ENCODE results near the gene CTPS2.
"Not testable (repeated sequence)": the region's sequence is repeated elsewhere in the genome, so short reads cannot be mapped to it uniquely, and the experiment has no call there.

CTPS2 gene

DNA sequence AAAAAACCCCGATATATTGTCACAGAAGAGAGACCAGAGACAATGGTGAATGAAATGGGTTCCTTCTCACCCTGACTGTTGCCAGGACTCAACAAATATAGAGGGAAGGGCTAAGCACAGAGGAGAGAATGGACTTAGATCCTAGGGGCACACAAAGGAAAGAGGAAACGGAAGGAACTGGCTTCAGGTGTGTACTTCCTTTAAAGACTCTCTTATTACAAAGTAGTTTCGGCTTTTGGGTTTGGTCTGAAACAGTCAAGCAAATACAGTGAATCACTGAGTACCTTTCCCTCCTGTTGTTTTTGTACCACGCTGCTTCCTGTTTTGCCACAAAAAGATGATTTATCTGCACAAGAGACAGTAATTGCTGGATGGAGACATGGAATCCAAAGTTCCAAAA lies 108.6 kb downstream of the CTPS2 start:
- DNase-seq (ENCODE audit: low spot score): no peak

DNA sequence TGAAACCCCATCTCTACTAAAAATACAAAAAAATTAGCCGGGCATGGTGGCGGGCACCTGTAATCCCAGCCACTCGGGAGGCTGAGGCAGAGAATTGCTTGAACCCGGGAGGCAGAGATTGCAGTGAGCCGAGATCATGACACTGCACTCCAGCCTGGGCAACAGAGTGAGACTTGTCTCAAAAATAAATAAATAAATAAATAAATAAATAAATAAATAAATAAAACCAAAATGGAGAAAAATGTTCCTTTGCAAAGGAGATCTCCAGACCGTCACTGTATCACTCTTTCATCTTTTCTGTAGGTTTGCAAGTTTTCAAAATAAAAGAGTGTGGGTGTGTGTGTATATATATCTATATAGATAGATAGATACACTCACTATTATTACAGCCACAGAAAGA lies 109.2 kb downstream of the CTPS2 start:
- not testable (repeated sequence) for DNase-seq (ENCODE audit: low spot score)

DNA sequence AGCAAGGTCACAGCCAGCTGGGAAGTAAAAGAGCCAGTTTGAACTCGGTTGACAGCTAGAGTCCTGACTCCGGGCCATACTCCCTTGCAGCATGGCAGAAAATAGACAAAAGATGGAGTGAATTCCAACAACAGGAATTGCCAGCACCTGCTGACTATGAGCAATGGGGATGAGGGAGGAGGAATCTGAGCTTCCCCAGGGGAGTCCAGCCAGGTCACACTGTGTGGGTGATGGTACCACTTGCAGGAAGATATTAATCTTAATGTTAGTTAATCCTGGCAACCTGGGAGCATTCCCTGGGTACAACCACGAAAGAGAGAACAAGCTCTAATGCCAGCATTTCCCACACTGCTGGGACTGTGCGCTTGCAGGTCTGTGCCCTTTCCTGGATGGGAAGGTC lies 110.6 kb downstream of the CTPS2 start:
- no peak for DNase-seq (ENCODE audit: low spot score)

DNA sequence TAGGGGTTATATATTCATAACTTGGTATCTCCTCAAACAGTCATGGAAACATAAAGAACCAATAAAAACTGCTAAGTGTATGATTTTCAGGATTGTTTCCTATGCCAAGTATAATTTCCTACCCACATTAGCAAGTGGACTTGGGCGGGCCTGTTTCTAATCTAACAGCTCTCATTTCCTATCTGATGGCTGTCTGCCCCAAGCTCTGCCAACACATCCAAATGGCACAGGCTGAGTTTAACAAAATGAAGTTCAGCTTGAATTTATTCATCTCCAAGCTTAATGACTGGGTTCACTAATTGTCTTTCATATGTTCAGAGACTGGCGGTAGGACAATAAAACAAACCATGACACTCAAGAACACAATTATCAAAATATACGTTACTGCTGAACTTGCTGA lies 118.0 kb downstream of the CTPS2 start:
- DNase-seq (ENCODE audit: low spot score): no peak

DNA sequence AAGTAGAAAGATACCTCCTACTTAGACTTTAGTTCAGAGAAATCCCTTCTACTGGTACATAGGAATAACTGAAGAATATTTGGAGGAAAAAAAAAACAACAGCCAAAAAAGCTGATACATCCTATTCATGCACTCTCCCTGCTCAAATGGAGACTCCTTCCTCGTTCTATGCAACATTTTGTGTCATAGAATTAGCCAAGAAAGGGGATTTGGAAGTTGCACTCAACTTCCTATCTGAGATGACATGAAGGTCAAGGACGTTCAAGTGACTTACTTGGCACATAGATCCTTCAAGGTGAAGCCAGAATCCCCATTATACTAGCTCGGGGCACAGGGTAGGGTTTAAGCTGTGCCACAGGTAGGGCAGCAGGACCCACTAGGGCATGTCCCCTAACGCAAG lies 118.7 kb downstream of the CTPS2 start:
- DNase-seq (ENCODE audit: low spot score): no peak

DNA sequence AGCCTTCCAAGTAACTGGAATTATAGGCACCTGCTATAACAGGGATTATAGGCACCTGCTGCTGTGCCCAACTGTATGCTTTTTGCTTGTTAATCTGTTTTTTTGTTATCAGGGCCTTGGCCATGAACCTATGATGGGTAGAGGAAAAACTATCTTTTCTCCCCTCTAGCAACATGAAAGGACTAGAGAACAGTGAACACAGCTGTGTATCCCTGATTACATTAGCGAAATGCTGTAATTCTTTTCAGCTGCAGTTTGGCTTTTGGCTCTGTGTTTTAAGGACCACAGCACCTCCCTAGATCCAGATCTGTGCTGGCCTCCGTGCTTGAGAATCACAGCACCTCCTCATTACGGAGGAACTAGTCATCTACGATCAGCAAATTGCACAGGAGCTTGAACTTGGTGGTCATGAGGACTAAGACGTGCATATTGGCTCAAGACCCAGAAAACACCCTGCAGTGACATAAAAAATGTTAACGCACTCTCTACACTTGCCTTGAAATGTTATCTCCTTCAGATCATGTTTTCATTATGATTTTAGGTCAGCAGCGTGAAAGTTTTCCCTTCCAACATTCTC lies 120.2 kb downstream of the CTPS2 start:
- no peak for DNase-seq (ENCODE audit: low spot score)

DNA sequence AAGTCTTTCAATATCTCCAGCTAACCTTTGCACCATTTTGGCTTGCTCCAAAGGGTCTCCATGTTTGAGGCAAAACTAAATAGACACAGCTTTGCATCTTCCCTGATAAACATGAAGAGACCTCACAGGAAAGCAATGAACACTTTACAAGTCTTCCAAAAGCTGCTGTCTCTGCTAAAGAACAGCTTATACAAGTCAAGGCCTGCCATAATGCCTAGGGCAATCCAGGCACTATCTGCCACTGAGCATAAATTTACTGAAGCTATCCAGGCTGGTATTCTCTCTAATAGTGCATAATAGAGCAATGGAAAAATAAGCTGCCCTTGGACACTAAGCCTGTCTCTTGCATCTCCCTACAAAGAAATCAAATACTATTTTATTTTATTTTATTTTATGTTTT lies 122.6 kb downstream of the CTPS2 start:
- no peak for DNase-seq (ENCODE audit: low spot score)

DNA sequence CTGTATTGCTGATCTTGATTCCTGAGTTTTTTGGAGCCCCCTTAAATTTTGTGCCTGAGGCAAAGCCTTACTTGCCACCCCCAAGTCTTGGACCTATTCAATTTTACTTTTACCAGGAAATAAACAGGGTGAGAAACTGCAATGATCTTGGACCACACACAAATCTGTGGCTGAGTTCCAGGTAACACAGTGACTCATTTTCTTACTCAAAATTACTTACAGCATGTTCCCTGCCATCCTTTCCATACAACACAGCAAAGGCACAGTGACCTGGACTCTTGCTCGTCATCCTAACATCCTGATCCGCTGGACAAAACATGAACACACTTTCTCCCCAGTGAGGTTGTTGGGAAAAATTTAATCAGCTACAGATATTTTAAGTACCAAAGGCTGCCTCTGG lies 123.3 kb downstream of the CTPS2 start:
- no peak for DNase-seq (ENCODE audit: low spot score)

DNA sequence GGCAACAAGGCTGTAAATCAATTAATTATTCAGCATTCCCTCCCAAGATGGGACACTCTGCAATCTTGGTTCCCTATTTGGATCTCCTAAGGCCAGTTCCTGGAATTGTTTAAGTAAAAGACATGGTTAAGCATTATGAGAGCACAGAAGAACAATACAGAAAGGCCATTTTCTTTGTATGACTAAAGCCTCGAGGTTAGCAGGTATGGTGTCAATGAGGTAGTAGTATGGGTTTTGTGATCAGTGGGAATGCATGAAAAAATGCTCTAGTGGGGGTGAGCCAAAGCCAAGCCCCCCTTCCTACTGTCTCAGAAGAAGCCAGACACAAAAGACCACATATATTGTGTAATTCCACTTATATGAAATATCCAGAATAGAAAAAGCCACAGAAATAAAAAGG lies 124.2 kb downstream of the CTPS2 start:
- no peak for DNase-seq (ENCODE audit: low spot score)

DNA sequence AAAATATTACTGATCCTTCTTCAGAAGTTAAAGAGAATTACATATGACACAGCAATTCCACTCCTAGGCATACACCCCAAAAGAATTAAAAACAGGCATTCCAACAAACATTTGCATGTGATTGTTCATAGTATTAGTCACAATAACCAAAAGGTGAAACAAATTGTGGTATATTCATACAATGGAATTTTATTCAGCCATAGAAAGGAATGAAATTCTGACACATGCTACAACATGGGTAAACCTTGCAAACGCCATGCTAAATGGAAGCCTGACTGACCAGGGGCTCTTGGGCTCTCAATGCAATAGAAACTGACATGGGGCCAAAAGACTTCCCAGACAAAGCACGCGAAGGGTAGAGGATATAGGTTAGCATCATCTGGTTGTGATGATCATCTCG lies 124.6 kb downstream of the CTPS2 start:
- no peak for DNase-seq (ENCODE audit: low spot score)

DNA sequence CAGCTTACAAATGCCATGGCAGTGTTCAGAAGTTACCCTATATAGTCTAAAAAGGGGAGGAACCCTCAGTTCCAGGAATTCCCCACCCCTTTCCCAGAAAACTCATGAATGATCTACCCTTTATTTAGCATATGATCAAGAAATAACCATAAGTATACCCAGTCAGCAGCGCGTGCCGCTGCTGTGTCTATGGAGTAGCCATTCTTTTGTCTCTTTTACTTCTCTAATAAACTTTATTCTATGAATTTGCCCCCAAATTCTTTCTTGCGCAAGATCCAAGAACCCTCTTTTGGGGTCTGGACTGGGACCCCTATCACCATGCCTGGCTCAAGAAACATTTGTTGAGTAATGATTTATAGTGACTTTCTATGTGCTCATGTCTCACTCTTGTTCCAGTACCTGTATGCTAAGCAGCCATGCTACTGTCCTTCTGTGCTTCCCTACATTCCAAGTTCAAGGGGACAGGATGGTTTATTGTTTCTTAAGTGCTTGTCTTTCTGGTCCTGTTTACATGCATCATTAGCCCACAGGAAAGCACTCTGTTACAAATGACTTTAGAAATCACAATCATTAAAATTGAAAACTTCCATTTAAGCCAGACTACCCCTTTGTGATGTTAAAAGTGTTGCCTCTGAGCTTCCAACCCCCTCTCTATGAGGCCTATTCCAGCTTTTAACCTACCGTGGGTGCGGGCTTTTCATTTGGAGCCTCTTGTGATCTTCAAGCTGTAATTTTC lies 125.9 kb downstream of the CTPS2 start:
- no peak for DNase-seq (ENCODE audit: low spot score)

DNA sequence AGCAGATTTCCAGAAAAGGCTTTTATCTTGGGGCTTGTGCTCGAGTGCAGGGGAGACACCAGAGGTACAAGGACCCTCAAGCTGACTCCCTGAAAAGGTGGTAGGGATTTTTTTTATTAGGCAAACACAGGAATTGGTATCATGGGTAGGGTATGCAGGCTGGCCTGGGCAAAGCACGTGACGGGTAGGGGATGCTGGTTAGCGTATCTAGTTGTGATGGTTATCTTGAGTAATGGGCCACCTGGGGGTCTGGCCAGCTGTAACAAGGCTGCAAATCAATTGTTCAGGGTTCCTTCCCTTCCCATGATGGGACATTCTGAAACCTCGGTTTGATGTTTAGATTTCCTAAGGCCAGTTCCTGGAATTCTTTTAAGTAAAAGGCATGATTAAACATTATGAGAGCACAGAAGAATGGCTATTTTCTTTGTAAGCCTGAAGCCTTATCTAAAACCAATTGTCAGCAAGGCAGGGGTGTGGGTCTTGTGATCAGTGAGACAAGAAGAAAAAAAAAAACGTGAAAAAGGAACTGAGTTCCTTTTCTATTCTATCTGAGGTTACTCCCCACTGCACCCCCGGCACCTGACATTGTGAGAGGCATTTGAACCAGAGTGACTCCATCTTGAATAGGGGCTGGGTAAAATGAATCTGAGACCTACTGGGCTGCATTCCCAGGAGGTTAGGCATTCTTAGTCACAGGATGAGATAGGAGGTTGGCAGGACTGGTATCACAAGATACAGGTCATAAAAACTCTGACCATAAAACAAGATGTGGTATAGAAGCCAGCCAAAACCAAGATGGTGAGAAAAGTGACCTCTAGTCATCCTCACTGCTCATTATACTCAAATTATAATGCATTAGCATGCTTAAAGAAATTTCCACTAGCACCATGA lies 126.7 kb downstream of the CTPS2 start:
- no peak for DNase-seq (ENCODE audit: low spot score)

DNA sequence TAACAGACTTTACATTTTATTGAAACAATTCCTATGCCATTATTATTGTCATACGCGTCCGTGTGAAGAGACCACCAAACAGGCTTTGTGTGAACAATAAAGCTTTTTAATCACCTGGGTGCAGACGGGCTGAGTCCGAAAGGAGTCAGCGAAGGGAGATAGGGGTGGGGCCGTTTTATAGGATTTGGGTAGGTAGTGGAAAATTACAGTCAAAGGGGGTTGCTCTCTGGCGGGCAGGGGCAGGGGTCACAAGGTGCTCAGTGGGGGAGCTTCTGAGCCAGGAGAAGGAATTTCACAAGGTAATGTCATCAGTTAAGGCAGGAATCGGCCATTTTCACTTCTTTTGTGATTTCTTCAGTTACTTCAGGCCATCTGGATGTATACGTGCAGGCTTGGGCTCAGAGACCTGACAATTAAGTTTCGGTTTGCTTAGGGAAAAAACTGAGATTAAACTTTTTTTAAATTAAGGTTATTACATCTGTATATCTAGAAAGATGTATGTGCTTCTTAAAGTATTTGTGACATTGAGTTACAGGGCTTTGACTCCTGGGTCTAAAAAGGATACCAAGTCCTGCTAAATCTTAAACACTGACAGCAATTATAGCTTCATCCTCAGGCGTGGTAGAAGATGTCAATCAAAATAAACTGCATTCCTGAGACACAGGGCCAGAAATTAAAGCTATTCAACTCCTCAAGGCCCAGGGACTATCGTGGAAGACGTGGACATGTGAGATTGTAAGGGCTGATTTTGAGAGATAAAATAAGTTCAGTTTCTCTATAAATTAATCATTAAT lies 132.3 kb downstream of the CTPS2 start:
- not testable (repeated sequence) for DNase-seq (ENCODE audit: low spot score)

DNA sequence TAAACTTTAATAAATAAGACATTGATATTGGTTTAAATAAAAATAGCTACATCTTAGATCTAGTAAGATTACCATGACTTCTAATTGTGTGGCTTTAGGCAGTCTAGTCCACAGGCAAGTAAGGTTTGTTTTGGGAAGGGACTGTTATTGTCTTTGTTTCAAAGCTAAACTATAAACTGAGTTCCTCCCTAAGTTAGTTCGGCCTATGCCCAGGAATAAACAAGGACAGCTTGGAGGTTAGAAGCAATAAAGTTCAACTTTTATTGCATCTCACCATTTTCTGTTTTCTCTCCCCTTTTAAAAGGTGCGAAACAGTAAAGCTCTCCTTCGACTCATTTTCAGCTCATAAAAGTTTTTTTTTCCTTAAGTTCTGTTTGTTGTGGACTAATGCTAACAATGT lies 133.0 kb downstream of the CTPS2 start:
- no peak for DNase-seq (ENCODE audit: low spot score)

DNA sequence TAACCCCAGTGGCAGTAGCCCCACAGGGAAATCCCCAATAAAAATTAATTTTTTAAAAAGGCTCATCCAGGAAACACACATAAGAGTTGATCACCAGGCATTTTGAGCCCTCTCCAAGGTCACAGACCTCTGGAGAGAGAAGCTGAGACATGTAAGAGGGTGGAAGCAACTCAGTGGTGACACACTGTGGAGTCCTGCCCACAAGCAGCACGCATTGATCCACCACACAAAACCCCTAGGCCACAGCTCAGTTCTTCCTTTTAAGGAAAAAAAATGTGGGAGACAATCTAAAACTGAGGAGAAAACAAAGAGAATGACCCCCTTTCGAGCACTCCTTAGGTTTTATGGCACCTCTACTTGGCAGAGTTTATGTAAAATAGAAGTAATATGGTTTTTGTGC lies 134.3 kb downstream of the CTPS2 start:
- DNase-seq (ENCODE audit: low spot score): no peak

DNA sequence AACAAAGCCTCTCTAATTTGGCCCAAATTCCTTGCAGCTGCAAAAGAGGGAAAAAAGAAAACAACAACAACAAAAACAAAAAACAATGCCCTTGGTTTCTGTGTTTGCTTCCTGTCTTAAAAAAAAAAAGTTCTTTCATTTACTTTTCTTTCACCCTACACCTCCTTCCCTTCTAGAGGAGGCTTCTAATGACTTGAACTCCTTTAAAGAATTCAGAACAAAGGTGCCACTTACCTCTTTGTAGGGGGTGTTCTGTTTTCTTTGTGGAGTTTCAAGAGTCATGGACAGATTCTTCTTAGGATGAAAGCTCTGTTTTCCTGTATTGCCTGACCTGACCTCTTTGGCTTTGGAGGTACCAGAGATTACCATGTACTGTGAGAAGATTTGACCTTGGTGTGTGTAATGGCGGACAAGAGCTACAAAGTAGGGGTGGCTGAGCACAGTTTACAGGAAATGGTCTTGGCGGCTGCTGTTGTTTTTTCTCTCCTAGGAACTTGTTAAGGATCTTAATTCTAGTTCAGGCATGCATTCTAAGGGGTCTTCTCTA lies 134.9 kb downstream of the CTPS2 start:
- no peak for DNase-seq (ENCODE audit: low spot score)

DNA sequence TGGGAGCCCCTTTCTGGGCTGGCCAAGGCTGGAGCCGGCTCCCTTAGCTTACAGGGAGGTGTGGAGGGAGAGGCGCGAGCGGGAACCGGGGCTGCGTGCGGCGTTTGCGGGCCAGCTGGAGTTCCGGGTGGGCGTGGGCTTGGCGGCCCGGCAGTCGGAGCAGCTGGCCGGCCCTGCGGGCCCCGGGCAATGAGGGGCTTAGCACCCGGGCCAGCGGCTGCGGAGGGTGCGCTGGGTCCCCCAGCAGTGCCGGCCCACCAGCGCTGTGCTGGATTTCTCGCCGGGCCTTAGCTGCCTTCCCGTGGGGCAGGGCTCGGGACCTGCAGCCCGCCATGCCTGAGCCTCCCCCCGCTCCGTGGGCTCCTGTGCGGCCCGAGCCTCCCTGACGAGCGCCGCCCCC lies 137.1 kb downstream of the CTPS2 start:
- not testable (repeated sequence) for DNase-seq (ENCODE audit: low spot score)

DNA sequence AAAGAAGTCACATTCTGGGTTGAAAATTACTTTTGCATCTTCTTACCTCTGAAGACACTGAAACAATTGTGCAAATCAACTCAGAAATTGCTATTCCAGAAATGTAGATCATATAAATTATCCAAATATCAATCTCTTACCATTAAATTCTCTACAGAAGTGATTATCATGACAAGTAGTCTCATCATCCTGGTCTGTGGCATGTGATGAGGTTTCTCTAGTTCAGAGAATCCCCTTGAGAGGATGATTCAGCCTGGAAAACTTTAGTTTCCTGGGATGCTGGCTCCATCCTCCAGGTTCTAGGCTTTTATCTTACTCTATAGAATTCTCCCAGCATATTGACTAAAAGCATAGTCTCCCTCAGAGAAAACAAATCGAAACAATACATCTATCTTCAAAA lies 138.7 kb downstream of the CTPS2 start:
- no peak for DNase-seq (ENCODE audit: low spot score)

DNA sequence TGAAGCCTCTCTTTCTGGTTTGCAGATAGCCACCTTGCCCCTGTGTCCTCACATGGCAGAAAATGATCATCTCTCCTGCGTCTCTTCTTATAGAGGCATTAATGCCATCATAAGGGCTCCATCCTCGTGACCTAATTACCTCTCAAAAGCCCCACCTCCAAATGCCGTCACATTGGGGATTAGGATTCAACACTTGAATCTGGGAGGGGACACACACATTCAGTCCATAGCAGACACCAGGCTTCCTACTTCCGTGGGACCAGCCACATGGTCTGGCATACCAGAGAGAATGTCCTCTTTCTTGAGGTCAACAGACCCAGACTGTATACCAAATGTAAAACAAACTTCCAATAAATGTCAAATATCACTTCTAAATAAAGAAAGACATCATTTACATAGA lies 144.8 kb downstream of the CTPS2 start:
- no peak for DNase-seq (ENCODE audit: low spot score)

DNA sequence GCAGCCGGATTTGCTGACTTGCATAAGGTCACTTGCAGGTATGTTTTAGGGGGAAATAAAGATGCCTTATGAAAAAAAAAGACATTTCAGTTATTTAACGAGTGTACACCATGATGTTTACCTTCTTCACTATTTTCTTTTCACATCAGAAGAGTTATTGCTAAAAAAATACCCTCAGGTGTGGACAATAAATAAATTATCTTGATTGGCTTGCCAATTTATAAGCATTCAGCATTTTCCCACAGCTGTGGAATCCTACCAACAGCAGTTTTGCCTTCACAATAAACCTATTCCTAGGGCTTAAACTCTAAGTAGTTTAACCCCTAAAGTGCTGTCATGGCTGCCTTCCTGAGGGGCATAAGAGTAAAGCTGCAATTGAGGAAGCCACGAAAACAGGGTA lies 145.9 kb downstream of the CTPS2 start:
- no peak for DNase-seq (ENCODE audit: low spot score)

DNA sequence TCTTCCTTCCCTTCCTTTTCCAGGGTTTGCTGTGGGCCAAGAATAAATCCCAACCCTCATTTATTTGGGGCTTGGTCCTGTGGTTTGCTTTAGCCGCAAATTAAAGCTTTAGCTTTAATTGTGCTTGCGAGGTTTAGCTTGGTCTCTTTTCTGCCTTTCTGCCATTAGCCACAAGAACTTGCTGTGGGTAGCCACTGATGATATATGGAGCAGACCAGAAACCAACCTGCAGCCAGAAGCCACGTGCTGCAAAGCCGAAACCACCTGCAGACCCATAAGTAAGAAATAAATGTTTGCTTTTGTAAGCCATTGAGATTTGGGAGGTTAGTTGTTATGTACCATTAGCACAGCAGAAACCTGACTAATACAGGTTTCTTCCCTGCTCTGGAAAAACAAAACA lies 152.3 kb downstream of the CTPS2 start:
- DNase-seq (ENCODE audit: low spot score): no peak

DNA sequence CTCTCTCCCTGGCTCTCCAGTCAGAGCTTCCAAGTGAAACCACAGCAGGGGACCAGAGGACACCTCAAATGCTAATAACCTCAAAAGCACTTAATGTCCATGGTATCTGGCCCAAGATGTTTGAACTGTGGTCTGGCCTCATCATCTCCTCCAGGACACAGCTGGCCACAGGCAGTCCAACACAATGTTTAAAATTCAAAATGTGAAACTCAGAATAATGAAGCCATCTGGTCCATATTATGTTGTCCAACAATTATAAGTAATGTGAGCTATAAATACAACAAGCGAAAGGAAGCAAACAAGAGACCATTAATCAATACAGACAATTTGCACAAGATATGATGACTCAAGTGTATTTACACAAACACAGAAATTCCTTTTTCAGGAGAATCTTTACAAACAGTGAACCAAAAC lies 153.3 kb downstream of the CTPS2 start:
- DNase-seq (ENCODE audit: low spot score): no peak

All from hematopoietic multipotent progenitor cell treated with erythropoietin and hydrocortisone succinate and interleukin-3 and kit ligand, for 15 days (in vitro differentiated cells).